Measurements from ENCODE around the gene GPX7.

DNA sequence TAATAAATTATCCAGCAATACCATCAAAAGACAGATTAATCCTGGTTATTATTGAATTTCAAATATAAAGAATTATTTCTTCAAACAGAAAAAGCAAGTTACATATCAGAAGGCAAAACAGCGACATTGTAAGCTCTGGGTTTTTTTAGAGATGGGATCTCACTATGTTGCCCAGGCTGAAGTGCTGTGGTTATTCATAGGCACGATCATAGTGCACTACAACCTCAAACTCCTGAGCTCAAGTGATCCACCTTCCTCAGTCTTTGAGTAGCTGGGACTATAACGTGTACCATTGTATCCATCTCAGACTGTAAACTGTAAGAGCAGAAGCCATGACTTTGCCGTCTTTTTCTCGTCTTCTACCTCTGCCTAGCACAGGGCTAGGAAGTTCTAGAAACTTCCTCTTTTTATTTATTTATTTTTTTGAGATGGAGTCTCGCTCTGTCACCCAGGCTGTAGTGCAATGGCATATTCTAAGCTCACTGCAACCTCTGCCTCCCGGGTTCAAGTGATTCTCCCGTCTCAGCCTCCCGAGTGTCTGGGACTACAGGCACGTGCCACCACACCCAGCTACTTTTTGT lies 20.0 kb upstream of the GPX7 start:
- TF ChIP-seq, protein P1, sequence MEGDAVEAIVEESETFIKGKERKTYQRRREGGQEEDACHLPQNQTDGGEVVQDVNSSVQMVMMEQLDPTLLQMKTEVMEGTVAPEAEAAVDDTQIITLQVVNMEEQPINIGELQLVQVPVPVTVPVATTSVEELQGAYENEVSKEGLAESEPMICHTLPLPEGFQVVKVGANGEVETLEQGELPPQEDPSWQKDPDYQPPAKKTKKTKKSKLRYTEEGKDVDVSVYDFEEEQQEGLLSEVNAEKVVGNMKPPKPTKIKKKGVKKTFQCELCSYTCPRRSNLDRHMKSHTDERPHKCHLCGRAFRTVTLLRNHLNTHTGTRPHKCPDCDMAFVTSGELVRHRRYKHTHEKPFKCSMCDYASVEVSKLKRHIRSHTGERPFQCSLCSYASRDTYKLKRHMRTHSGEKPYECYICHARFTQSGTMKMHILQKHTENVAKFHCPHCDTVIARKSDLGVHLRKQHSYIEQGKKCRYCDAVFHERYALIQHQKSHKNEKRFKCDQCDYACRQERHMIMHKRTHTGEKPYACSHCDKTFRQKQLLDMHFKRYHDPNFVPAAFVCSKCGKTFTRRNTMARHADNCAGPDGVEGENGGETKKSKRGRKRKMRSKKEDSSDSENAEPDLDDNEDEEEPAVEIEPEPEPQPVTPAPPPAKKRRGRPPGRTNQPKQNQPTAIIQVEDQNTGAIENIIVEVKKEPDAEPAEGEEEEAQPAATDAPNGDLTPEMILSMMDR (tag by site-specific recombination; IDR thresholded peaks at IDR 0.05) = no peak
- TF ChIP-seq KLF7 (tag by site-specific recombination; IDR thresholded peaks at IDR 0.05; ENCODE audit: borderline replicate concordance) = no peak
- no peak for TF ChIP-seq HOXD13 (CRISPR knock-in tag; IDR thresholded peaks at IDR 0.05; ENCODE audit: borderline replicate concordance)
- no peak for TF ChIP-seq ZNF670 (tag by site-specific recombination; IDR thresholded peaks at IDR 0.05; ENCODE audit: low read depth)
- TF ChIP-seq GLIS1 (tag by site-specific recombination; IDR thresholded peaks at IDR 0.05) = no peak
- no peak for TF ChIP-seq ZNF830 (tag by site-specific recombination; IDR thresholded peaks at IDR 0.05; ENCODE audit: low read depth)
- TF ChIP-seq ZNF513 (tag by site-specific recombination; IDR thresholded peaks at IDR 0.05) = no peak

All from HEK293 (cell line).